Stimulated activated memory B cell treated with anti-CD40 and anti-IgM and Interleukin-4, amounts not matched to agents 10 μg/mL and 1 μg/mL and 100 μg/mL, for 72 hours (primary cell): ENCODE results near the gene PPAN.

Source experiments
- ATAC-seq: fragments of 150-1000 bp; cut with Tn5 transposase; 2 replicates; pipeline ENCODE4 v1.10.0; 2021
- H3K27ac Mint-ChIP-seq: one replicate; pipeline ENCODE4 v1.8.0; 2022; ENCODE audit warnings: mild to moderate bottlenecking, mixed read lengths
- H3K27me3 Mint-ChIP-seq: one replicate; pipeline ENCODE4 v1.8.0; 2022; ENCODE audit warnings: mixed read lengths
- H3K36me3 Mint-ChIP-seq: one replicate; pipeline ENCODE4 v1.8.0; 2022; ENCODE audit warnings: mixed read lengths
- H3K4me1 Mint-ChIP-seq: one replicate; pipeline ENCODE4 v1.8.0; 2022; ENCODE audit warnings: mixed read lengths
- H3K4me3 Mint-ChIP-seq: one replicate; pipeline ENCODE4 v1.8.0; 2022; ENCODE audit warnings: mild to moderate bottlenecking, moderate library complexity, mixed read lengths
- H3K9me3 Mint-ChIP-seq: one replicate; pipeline ENCODE4 v1.8.0; 2022; ENCODE audit warnings: mixed read lengths

PPAN gene

GRCh38 chr19:10115392-10116084, 9.4 kb downstream of the PPAN start:
- peaks cover 72% of the 10 kb centered on the region for H3K4me1 Mint-ChIP-seq
- peaks cover 73% of the 10 kb centered on the region for H3K36me3 Mint-ChIP-seq
- H3K9me3 Mint-ChIP-seq = no peaks in the 10 kb centered on the region
- peak overlapping the region; percentile 45 for H3K4me3 Mint-ChIP-seq
- peak overlapping the region; percentile 91 for H3K27ac Mint-ChIP-seq
- H3K27me3 Mint-ChIP-seq = no peaks in the 10 kb centered on the region
- no peak for ATAC-seq

DNA sequence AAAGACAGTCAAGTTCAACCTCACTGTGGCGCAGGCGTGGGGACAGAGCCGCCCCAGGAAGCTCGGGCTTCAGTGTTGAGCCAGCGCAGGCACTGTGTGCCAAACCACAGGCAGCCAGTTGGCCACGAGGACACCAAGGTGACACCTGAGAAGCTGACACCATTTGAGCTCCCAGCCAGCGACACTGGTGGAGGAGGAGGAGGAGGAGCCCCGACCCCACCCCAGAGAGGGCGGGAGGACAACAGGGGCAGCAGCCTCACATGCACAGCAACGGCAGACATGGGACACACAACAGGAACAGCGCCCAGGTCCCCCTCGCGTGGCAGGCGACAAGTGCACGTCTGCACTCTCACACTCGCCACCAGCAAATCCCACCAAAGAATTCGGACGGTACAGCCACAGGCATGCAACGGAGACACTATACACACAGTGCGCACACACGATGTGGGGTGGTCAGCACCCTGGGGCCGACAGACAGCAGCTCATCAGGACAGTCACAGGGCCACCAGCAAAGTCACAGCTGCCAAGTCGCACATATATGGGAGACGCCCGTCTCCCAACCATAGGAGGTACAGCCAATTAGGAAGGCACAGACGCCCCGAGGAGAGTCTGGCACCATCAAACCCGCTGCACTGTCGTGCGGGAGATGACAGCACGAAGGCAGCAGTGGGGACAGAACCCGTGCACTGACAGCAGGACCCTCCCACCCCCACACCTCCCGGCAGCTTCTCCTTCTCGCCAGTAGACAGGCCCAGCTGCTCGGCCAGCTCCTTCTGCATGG, 10.1 kb downstream of the PPAN start:
- H3K27ac Mint-ChIP-seq = peak overlapping the region; percentile 91
- H3K9me3 Mint-ChIP-seq = no peaks in the 10 kb centered on the region
- peaks cover 67% of the 10 kb centered on the region for H3K36me3 Mint-ChIP-seq
- peaks cover 65% of the 10 kb centered on the region for H3K4me1 Mint-ChIP-seq
- H3K4me3 Mint-ChIP-seq = peak overlapping the region; percentile 45
- no peak for ATAC-seq
- H3K27me3 Mint-ChIP-seq = no peaks in the 10 kb centered on the region

DNA sequence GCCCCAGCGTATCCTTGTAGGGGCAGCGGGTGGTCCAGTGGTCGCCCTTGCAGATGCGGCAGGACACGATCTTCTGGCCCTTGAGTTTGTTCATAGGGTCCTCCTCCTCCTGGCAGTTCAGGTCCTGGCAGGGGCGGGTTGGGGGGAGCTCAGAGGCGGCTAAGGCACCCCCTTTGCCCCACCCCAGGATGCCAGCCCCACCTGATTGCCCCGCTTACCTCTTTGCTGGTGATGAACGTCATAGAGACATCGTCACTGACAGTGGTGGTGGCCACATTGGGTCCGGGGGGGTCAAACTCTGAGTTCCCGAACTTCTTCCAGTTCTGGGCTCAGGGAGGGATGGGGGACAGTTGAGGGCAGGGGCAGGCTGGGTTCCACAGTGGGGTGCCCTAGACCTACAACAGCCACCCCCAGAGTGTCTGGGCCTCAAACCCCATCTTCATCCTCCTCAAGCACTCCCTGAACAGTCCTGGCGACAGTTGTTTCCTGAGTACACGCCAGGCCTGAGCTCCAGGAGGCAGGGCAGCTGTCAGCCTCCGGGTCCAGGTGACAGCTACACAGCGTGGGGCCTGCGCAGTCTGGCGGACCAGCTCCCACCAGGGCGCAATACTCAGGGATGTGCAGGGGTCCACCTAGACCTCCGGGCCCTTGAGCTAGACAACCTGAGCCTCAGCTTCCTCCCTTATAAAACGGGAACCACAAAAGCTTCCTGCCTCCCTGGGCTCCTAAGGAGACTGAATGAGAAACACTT, 10.9 kb downstream of the PPAN start:
- Mint-ChIP-seq H3K4me1 (peaks cover 60% of the 10 kb centered on the region), H3K36me3 (peaks cover 60% of the 10 kb centered on the region), H3K27ac (peak overlapping the region; percentile 91), H3K9me3 (no peaks in the 10 kb centered on the region), H3K27me3 (no peaks in the 10 kb centered on the region), H3K4me3 (no peak overlapping the region)
- ATAC-seq = no peak

- Mint-ChIP-seq H3K9me3 (no peaks in the 10 kb centered on the region), H3K4me3 (peak overlapping the region; percentile 96), H3K27me3 (no peaks in the 10 kb centered on the region), H3K27ac (peak overlapping the region; percentile 95), H3K36me3 (peaks cover 40% of the 10 kb centered on the region), H3K4me1 (peaks cover 45% of the 10 kb centered on the region)
- ATAC-seq = no peak
Measured at GRCh38 chr19:10118960-10119359, 12.8 kb downstream of the PPAN start.

DNA sequence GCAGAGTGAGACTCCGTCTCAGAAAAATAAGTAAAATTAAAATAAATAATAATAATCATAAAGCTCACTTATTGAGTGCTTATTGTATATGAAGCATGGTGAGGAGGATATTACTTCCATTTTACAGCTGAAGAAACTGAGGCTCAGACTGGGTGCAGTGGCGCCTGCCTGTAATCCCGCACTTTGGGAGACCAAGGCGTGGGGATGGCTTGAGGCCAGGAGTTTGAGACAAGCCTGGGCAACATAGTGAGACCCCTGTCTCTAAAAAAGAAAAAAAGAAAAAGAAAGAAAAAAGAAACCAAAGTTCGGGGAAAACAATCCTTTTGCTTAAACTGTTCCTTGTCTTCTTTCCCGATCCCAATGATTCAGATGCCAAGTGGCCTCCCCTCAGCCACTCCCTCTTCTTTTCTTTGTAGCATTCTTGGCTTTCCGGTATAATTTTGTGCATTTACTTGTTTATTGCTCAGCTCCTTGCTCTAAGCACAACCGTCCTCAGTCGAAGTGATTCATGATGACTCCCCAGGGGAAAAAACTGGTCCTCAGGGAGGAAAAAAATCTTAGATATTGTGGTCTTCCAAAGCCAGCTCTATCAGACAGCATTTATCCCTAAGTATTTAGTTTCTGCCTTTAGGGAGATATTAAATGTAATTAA, 14.5 kb downstream of the PPAN start:
- Mint-ChIP-seq H3K4me1 (peaks cover 36% of the 10 kb centered on the region), H3K27me3 (no peaks in the 10 kb centered on the region), H3K27ac (no peak overlapping the region), H3K9me3 (no peaks in the 10 kb centered on the region), H3K4me3 (no peak overlapping the region), H3K36me3 (peaks cover 31% of the 10 kb centered on the region)
- ATAC-seq = no peak

GRCh38 chr19:10122045-10122444, 15.9 kb downstream of the PPAN start:
- Mint-ChIP-seq H3K27ac (no peak overlapping the region), H3K27me3 (no peaks in the 10 kb centered on the region), H3K9me3 (no peaks in the 10 kb centered on the region), H3K4me1 (peaks cover 35% of the 10 kb centered on the region), H3K36me3 (peaks cover 17% of the 10 kb centered on the region), H3K4me3 (no peak overlapping the region)
- no peak for ATAC-seq

- no peaks in the 10 kb centered on the region for H3K27me3 Mint-ChIP-seq
- H3K9me3 Mint-ChIP-seq = no peaks in the 10 kb centered on the region
- ATAC-seq = no peak
- no peak overlapping the region for H3K4me3 Mint-ChIP-seq
- peak overlapping the region; percentile 61 for H3K27ac Mint-ChIP-seq
- peaks cover 8% of the 10 kb centered on the region for H3K36me3 Mint-ChIP-seq
- peaks cover 27% of the 10 kb centered on the region for H3K4me1 Mint-ChIP-seq
Measured at GRCh38 chr19:10124429-10124828, 18.3 kb downstream of the PPAN start.

- Mint-ChIP-seq H3K4me1 (peaks cover 20% of the 10 kb centered on the region), H3K36me3 (peaks cover 12% of the 10 kb centered on the region), H3K9me3 (no peaks in the 10 kb centered on the region), H3K27ac (peak overlapping the region; percentile 79), H3K27me3 (no peaks in the 10 kb centered on the region), H3K4me3 (no peak overlapping the region)
- ATAC-seq = peak; percentile 95
Measured at GRCh38 chr19:10126213-10126639, 20.1 kb downstream of the PPAN start.

GRCh38 chr19:10132905-10133304, 26.7 kb downstream of the PPAN start:
- no peak overlapping the region for H3K27ac Mint-ChIP-seq

GRCh38 chr19:10133596-10133995, 27.4 kb downstream of the PPAN start:
- Mint-ChIP-seq H3K4me1 (no peaks in the 10 kb centered on the region), H3K27me3 (no peaks in the 10 kb centered on the region), H3K4me3 (no peak overlapping the region), H3K36me3 (peaks cover 57% of the 10 kb centered on the region), H3K9me3 (no peaks in the 10 kb centered on the region), H3K27ac (no peak overlapping the region)
- no peak for ATAC-seq

More at GRCh38 chr19:10132905-10133304, 26.7 kb downstream of the PPAN start:
- Mint-ChIP-seq H3K9me3 (no peaks in the 10 kb centered on the region), H3K27me3 (no peaks in the 10 kb centered on the region), H3K36me3 (peaks cover 50% of the 10 kb centered on the region), H3K4me1 (no peaks in the 10 kb centered on the region), H3K4me3 (no peak overlapping the region)
- ATAC-seq = no peak

GRCh38 chr19:10134040-10134439, 27.9 kb downstream of the PPAN start:
- Mint-ChIP-seq H3K4me3 (no peak overlapping the region), H3K4me1 (no peaks in the 10 kb centered on the region), H3K36me3 (peaks cover 60% of the 10 kb centered on the region), H3K9me3 (no peaks in the 10 kb centered on the region), H3K27me3 (no peaks in the 10 kb centered on the region), H3K27ac (no peak overlapping the region)
- ATAC-seq = no peak

DNA sequence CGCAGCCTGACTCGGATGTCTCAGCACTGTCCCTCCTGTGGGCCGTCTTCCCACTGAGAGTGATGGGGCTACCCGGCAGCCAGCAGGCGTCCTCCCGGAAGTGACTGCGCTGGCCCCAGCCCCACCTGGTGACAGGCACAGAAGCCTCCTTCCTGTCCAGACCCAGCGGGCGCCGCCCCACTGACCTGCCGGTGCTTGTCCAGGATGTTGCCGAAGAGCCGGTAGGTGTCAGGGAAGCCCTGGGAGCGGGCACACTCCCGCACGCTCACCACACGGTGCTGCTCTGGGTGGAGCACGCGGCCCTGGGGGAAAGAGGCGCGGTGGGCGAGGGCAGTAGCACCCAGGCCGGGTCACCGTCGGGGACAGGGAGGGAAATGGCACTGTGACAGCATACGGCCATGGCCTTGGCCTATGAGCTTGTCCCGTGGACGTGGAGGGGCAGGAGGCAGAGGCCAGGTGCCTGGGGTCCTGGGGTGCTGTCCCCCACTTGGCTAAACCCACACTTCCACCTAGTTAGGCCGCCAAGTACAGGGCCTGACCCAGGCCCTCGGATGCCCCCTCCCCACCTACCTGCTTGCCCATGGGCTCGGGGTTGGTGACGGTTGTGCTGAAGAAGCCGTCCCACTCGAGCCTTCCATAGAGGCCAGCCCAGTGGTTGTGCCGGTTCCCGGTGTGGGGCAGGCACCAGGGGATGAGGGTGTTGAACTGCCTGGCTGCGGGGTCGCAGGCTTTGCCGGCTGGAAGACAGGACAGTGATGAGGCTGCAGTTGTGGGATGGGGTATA, 29.6 kb downstream of the PPAN start:
- ATAC-seq = peak; percentile 37
- Mint-ChIP-seq H3K4me1 (no peaks in the 10 kb centered on the region), H3K4me3 (no peak overlapping the region), H3K27me3 (no peaks in the 10 kb centered on the region), H3K27ac (no peak overlapping the region), H3K9me3 (no peaks in the 10 kb centered on the region), H3K36me3 (peaks cover 72% of the 10 kb centered on the region)

- H3K36me3 Mint-ChIP-seq = peaks cover 74% of the 10 kb centered on the region
- no peak overlapping the region for H3K27ac Mint-ChIP-seq
Measured at GRCh38 chr19:10136936-10137335, 30.8 kb downstream of the PPAN start.

More at GRCh38 chr19:10136936-10137335, 30.8 kb downstream of the PPAN start:
- no peaks in the 10 kb centered on the region for H3K4me1 Mint-ChIP-seq
- H3K27me3 Mint-ChIP-seq = no peaks in the 10 kb centered on the region
- no peaks in the 10 kb centered on the region for H3K9me3 Mint-ChIP-seq
- H3K4me3 Mint-ChIP-seq = no peak overlapping the region
- ATAC-seq = no peak
